Measurements from ENCODE around the gene ARHGAP35.
"Not testable (repeated sequence)": the region's sequence is repeated elsewhere in the genome, so short reads cannot be mapped to it uniquely, and the experiment has no call there.

The ARHGAP35 gene

DNA sequence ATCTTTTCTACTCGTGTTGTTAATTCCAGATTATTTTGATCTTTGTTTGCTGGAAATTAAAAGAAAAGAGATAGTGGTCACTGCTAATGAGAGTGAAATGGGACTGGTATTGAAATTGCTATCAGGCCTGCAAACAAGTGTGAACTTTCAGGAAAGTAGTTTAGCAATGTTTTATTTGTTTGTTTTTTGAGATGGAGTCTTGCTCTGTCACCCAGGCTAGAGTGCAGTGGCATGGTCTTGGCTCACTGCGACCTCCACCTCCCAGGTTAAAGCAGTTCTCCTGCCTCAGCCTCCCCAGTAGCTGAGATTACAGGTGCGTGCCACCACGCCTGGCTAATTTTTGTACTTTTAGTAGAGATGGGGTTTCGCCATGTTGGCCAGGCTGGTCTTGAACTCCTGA, 10.4 kb downstream of the ARHGAP35 start:
- H2BK15ac ChIP-seq (replicated peaks; ENCODE audit: low read depth); H3K18ac ChIP-seq (ENCODE audit: low read length); H4K8ac ChIP-seq (ENCODE audit: low read depth, low read length); H2AK5ac ChIP-seq (ENCODE audit: low read length); H3K23ac ChIP-seq (ENCODE audit: low read length); H3K4ac ChIP-seq (ENCODE audit: low read depth, low read length); H2BK120ac ChIP-seq (ENCODE audit: low read depth, low read length); H2BK5ac ChIP-seq (ENCODE audit: low read length); DNase-seq; H4K5ac ChIP-seq (ENCODE audit: low read length); H3K4me2 ChIP-seq (ENCODE audit: low read length); H3K27ac ChIP-seq (ENCODE audit: low read depth, low read length); H3K9ac ChIP-seq (ENCODE audit: low read length); H3K4me3 ChIP-seq (ENCODE audit: low read length); H3K56ac ChIP-seq (ENCODE audit: low read length); H3K4me1 ChIP-seq (ENCODE audit: control insufficient read depth, low read depth, low read length); H3K27me3 ChIP-seq (ENCODE audit: insufficient read depth, low read length, poor library complexity); H3K36me3 ChIP-seq (ENCODE audit: control insufficient read depth, insufficient read depth, low read length): not testable (repeated sequence)
- Histone ChIP-seq H3K79me1 (ENCODE audit: low read length) (peaks cover 12% of the 10 kb centered on the region), H3K79me2 (ENCODE audit: control insufficient read depth, insufficient read depth, low read length) (peaks cover 48% of the 10 kb centered on the region)
- WGBS (ENCODE audit: extremely low coverage, insufficient coverage, low lambda C conversion rate): no CpG with 5 or more reads among the region's 5 CpGs

DNA sequence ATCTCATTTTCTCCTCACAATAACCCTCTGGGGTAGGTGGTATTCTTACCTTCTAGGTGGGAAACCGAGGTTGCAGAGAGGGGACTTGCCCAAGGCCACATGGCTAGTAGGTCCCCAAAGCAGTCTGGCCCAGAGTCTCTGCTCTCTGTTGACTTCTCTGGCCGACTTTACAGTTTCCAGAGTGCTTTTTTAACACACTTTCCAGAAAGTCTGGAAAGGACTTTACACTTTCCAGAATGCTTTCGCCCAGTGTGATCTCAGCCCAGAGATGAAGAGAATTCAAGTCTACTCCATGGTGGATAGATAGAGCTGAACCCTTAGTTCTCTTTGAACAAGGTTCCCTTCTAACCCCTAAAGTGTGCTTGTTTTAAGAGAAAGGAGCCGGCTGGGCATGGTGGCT, 12.2 kb downstream of the ARHGAP35 start:
- H2BK5ac ChIP-seq (ENCODE audit: low read length): no peak overlapping the region
- H3K4me3 ChIP-seq (ENCODE audit: low read length): no peak overlapping the region
- H3K27me3 ChIP-seq (ENCODE audit: insufficient read depth, low read length, poor library complexity): no peaks in the 10 kb centered on the region
- no peaks in the 10 kb centered on the region for H3K36me3 ChIP-seq (ENCODE audit: control insufficient read depth, insufficient read depth, low read length)
- no peak overlapping the region for H3K4ac ChIP-seq (ENCODE audit: low read depth, low read length)
- H4K8ac ChIP-seq (ENCODE audit: low read depth, low read length): no peak overlapping the region
- H3K9ac ChIP-seq (ENCODE audit: low read length): no peak overlapping the region
- H4K5ac ChIP-seq (ENCODE audit: low read length): no peak overlapping the region
- no peak overlapping the region for H2BK15ac ChIP-seq (replicated peaks; ENCODE audit: low read depth)
- no peak for DNase-seq
- H3K4me1 ChIP-seq (ENCODE audit: control insufficient read depth, low read depth, low read length): peaks cover 2% of the 10 kb centered on the region
- H3K18ac ChIP-seq (ENCODE audit: low read length): no peak overlapping the region
- no peak overlapping the region for H3K23ac ChIP-seq (ENCODE audit: low read length)
- H3K27ac ChIP-seq (ENCODE audit: low read depth, low read length): no peak overlapping the region
- no peak overlapping the region for H2AK5ac ChIP-seq (ENCODE audit: low read length)
- no peak overlapping the region for H3K4me2 ChIP-seq (ENCODE audit: low read length)
- H2BK120ac ChIP-seq (ENCODE audit: low read depth, low read length): no peak overlapping the region
- no peak overlapping the region for H3K56ac ChIP-seq (ENCODE audit: low read length)
- no CpG with 5 or more reads among the region's 4 CpGs for WGBS (ENCODE audit: extremely low coverage, insufficient coverage, low lambda C conversion rate)
- peaks cover 34% of the 10 kb centered on the region for H3K79me2 ChIP-seq (ENCODE audit: control insufficient read depth, insufficient read depth, low read length)
- H3K79me1 ChIP-seq (ENCODE audit: low read length): peaks cover 6% of the 10 kb centered on the region

DNA sequence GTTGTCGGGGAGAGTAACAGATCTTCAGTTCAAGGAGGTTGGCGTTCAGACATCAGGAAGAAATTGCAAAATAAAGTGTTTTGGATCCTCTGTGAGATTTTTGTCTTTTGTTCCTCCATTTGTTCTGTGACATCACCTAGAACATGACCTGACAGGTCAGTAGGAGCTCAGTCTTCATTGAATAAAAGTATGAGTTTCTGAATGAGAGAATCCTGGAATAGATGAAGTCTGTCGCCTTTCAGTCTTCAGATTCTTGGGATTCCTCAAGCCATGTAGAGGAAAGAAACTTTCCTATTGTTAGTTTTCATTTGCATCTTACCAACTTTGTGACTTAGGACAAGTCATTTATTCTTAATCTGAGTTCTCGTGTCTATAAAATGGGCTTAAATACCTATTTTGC, 14.4 kb downstream of the ARHGAP35 start:
- no peak overlapping the region for H2AK5ac ChIP-seq (ENCODE audit: low read length)
- H3K9ac ChIP-seq (ENCODE audit: low read length): no peak overlapping the region
- H3K79me2 ChIP-seq (ENCODE audit: control insufficient read depth, insufficient read depth, low read length): peaks cover 16% of the 10 kb centered on the region
- H2BK120ac ChIP-seq (ENCODE audit: low read depth, low read length): no peak overlapping the region
- no peak overlapping the region for H2BK15ac ChIP-seq (replicated peaks; ENCODE audit: low read depth)
- H3K4me3 ChIP-seq (ENCODE audit: low read length): no peak overlapping the region
- peaks cover 7% of the 10 kb centered on the region for H3K79me1 ChIP-seq (ENCODE audit: low read length)
- H3K36me3 ChIP-seq (ENCODE audit: control insufficient read depth, insufficient read depth, low read length): no peaks in the 10 kb centered on the region
- peak; percentile 87 for DNase-seq
- peaks cover 2% of the 10 kb centered on the region for H3K4me1 ChIP-seq (ENCODE audit: control insufficient read depth, low read depth, low read length)
- H3K4ac ChIP-seq (ENCODE audit: low read depth, low read length): no peak overlapping the region
- no peak overlapping the region for H4K8ac ChIP-seq (ENCODE audit: low read depth, low read length)
- WGBS (ENCODE audit: extremely low coverage, insufficient coverage, low lambda C conversion rate): no CpG with 5 or more reads among the region's 4 CpGs
- H3K4me2 ChIP-seq (ENCODE audit: low read length): no peak overlapping the region
- H3K27me3 ChIP-seq (ENCODE audit: insufficient read depth, low read length, poor library complexity): no peaks in the 10 kb centered on the region
- no peak overlapping the region for H3K18ac ChIP-seq (ENCODE audit: low read length)
- H2BK5ac ChIP-seq (ENCODE audit: low read length): no peak overlapping the region
- no peak overlapping the region for H3K23ac ChIP-seq (ENCODE audit: low read length)
- H3K56ac ChIP-seq (ENCODE audit: low read length): no peak overlapping the region
- no peak overlapping the region for H4K5ac ChIP-seq (ENCODE audit: low read length)
- peak overlapping the region; percentile 8 for H3K27ac ChIP-seq (ENCODE audit: low read depth, low read length)

DNA sequence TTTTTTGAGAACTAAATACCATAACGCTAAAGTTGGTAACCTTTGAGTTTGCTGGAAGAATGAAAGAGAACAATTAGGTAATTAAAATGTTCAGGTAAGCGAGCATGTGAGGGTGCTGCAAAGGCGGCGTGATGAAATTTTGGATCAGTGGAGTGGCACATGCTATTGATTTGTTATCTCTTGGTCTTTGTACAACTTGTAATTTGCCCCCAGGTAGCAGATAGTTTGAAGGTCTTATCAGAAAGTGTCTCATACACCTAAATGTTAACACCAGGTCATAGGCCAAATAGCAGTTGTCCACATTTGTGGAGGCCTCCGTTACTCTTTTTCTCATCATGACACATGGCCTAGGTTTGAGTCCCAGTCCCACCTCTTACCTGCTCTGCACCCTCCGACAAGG, 14.9 kb downstream of the ARHGAP35 start:
- H3K4me3 ChIP-seq (ENCODE audit: low read length): no peak overlapping the region
- peaks cover 2% of the 10 kb centered on the region for H3K4me1 ChIP-seq (ENCODE audit: control insufficient read depth, low read depth, low read length)
- no peak overlapping the region for H2BK15ac ChIP-seq (replicated peaks; ENCODE audit: low read depth)
- H3K27ac ChIP-seq (ENCODE audit: low read depth, low read length): peak overlapping the region; percentile 8
- no peak for DNase-seq
- no peak overlapping the region for H2BK5ac ChIP-seq (ENCODE audit: low read length)
- H3K9ac ChIP-seq (ENCODE audit: low read length): no peak overlapping the region
- no CpG with 5 or more reads among the region's 6 CpGs for WGBS (ENCODE audit: extremely low coverage, insufficient coverage, low lambda C conversion rate)
- H3K4me2 ChIP-seq (ENCODE audit: low read length): no peak overlapping the region
- no peaks in the 10 kb centered on the region for H3K27me3 ChIP-seq (ENCODE audit: insufficient read depth, low read length, poor library complexity)
- H3K4ac ChIP-seq (ENCODE audit: low read depth, low read length): peak overlapping the region; percentile 77
- no peak overlapping the region for H2BK120ac ChIP-seq (ENCODE audit: low read depth, low read length)
- H4K8ac ChIP-seq (ENCODE audit: low read depth, low read length): no peak overlapping the region
- no peak overlapping the region for H4K5ac ChIP-seq (ENCODE audit: low read length)
- no peaks in the 10 kb centered on the region for H3K36me3 ChIP-seq (ENCODE audit: control insufficient read depth, insufficient read depth, low read length)
- H3K23ac ChIP-seq (ENCODE audit: low read length): no peak overlapping the region
- H3K56ac ChIP-seq (ENCODE audit: low read length): no peak overlapping the region
- no peak overlapping the region for H3K18ac ChIP-seq (ENCODE audit: low read length)
- H2AK5ac ChIP-seq (ENCODE audit: low read length): no peak overlapping the region
- H3K79me1 ChIP-seq (ENCODE audit: low read length): peaks cover 7% of the 10 kb centered on the region
- peaks cover 14% of the 10 kb centered on the region for H3K79me2 ChIP-seq (ENCODE audit: control insufficient read depth, insufficient read depth, low read length)

DNA sequence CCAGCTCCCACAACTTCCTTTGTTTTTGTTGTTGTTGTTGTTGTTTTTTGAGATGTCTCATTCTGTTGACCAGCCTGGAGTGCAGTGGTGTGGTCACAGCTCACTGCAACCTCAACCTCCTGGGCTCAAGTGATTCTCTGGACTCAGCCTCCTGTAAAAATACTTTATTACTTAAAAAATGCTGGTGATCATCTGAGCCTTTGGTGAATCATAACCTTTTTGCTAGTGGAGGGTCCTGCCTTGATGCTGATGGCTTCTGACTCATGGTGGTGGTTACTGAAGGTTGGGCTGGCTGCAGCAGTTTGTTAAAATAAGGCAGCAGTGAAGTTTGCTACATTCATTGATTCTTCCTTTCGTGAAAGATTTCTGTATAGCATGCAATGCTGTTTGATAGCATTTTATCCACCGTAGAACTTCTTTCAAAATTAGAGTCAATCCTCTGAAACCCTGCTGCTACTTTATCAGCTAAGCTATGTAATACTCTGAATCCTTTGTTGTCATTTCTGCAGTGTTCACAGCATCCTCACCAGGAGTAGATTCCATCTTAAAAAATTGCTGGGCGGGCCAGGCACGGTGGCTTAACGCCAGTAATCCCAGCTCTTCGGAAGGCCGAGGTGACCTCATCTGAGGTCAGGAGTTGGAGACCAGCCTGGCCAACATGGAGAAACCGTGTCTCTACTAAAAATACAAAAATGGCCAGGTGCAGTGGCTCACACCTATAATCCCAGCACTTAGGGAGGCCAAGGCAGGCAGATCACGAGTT, 18.0 kb downstream of the ARHGAP35 start:
- no peaks in the 10 kb centered on the region for H3K36me3 ChIP-seq (ENCODE audit: control insufficient read depth, insufficient read depth, low read length)
- peaks cover 5% of the 10 kb centered on the region for H3K79me2 ChIP-seq (ENCODE audit: control insufficient read depth, insufficient read depth, low read length)
- H2AK5ac ChIP-seq (ENCODE audit: low read length): no peak overlapping the region
- H3K27ac ChIP-seq (ENCODE audit: low read depth, low read length): no peak overlapping the region
- H3K23ac ChIP-seq (ENCODE audit: low read length): no peak overlapping the region
- no peak overlapping the region for H3K4ac ChIP-seq (ENCODE audit: low read depth, low read length)
- no peaks in the 10 kb centered on the region for H3K27me3 ChIP-seq (ENCODE audit: insufficient read depth, low read length, poor library complexity)
- no peak overlapping the region for H4K5ac ChIP-seq (ENCODE audit: low read length)
- no peak overlapping the region for H3K9ac ChIP-seq (ENCODE audit: low read length)
- no peak overlapping the region for H3K56ac ChIP-seq (ENCODE audit: low read length)
- no peak overlapping the region for H2BK120ac ChIP-seq (ENCODE audit: low read depth, low read length)
- no peak overlapping the region for H2BK15ac ChIP-seq (replicated peaks; ENCODE audit: low read depth)
- no peak overlapping the region for H4K8ac ChIP-seq (ENCODE audit: low read depth, low read length)
- no CpG with 5 or more reads among the region's 9 CpGs for WGBS (ENCODE audit: extremely low coverage, insufficient coverage, low lambda C conversion rate)
- peaks cover 2% of the 10 kb centered on the region for H3K4me1 ChIP-seq (ENCODE audit: control insufficient read depth, low read depth, low read length)
- no peak for DNase-seq
- H3K79me1 ChIP-seq (ENCODE audit: low read length): peaks cover 4% of the 10 kb centered on the region
- no peak overlapping the region for H2BK5ac ChIP-seq (ENCODE audit: low read length)
- no peak overlapping the region for H3K4me3 ChIP-seq (ENCODE audit: low read length)
- no peak overlapping the region for H3K18ac ChIP-seq (ENCODE audit: low read length)
- no peak overlapping the region for H3K4me2 ChIP-seq (ENCODE audit: low read length)

DNA sequence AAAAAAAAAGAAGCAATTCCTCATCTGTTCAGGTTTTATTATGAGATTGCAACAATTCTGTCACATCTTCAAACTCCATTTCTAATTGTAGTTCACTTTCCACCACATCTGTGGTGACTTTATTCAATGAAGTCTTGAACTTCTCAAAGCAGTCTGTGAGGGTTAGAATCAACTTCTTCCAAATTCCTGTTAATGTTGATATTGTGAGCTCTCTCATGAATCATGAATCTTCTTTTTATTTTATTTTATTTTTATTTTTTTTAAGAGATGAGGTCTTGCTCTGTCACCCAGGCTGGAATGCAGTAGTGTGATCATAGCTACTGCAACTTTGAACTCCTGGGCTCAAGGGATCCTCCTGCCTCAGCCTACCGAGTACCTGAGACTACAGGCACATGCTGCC, 19.6 kb downstream of the ARHGAP35 start:
- Histone ChIP-seq H3K27ac (ENCODE audit: low read depth, low read length) (no peak overlapping the region), H3K4me3 (ENCODE audit: low read length) (no peak overlapping the region), H3K79me1 (ENCODE audit: low read length) (peaks cover 8% of the 10 kb centered on the region), H3K27me3 (ENCODE audit: insufficient read depth, low read length, poor library complexity) (no peaks in the 10 kb centered on the region), H3K4me1 (ENCODE audit: control insufficient read depth, low read depth, low read length) (no peaks in the 10 kb centered on the region), H3K9ac (ENCODE audit: low read length) (no peak overlapping the region), H2BK120ac (ENCODE audit: low read depth, low read length) (no peak overlapping the region), H2BK5ac (ENCODE audit: low read length) (no peak overlapping the region), H3K36me3 (ENCODE audit: control insufficient read depth, insufficient read depth, low read length) (no peaks in the 10 kb centered on the region), H3K56ac (ENCODE audit: low read length) (no peak overlapping the region), H3K4me2 (ENCODE audit: low read length) (no peak overlapping the region), H2AK5ac (ENCODE audit: low read length) (no peak overlapping the region), H3K4ac (ENCODE audit: low read depth, low read length) (no peak overlapping the region), H3K79me2 (ENCODE audit: control insufficient read depth, insufficient read depth, low read length) (peaks cover 11% of the 10 kb centered on the region), H2BK15ac (replicated peaks; ENCODE audit: low read depth) (no peak overlapping the region), H3K18ac (ENCODE audit: low read length) (no peak overlapping the region), H3K23ac (ENCODE audit: low read length) (no peak overlapping the region), H4K5ac (ENCODE audit: low read length) (no peak overlapping the region), H4K8ac (ENCODE audit: low read depth, low read length) (no peak overlapping the region)
- WGBS (ENCODE audit: extremely low coverage, insufficient coverage, low lambda C conversion rate): no CpG with 5 or more reads among the region's 1 CpG
- DNase-seq: no peak

All from mesendoderm (in vitro differentiated cells).